HepG2 (cell line): ENCODE measurements around the gene RPRD2. TPM values are rescaled to one million over a fixed set of nuclear protein-coding genes. Genes with fewer than 3 reads are reported as not detected.

Experiments
- CEBPG ChIP-seq: IDR thresholded peaks from 2 replicates; pipeline ENCODE4 v1.6.1; 2016
- GPN1 ChIP-seq: sonication (generic); formaldehyde crosslinking; IDR thresholded peaks from 2 replicates; pipeline ENCODE4 v1.5.1; 2020; ENCODE audit warnings: missing genetic modification reagents, borderline replicate concordance
- HNRNPLL ChIP-seq: fragments of 200-400 bp; formaldehyde crosslinking; IDR thresholded peaks from 2 replicates; pipeline ENCODE4 v1.6.1; 2017; ENCODE audit warnings: mild to moderate bottlenecking, low read depth, low read length; ENCODE audit not compliant: poor library complexity, severe bottlenecking
- KLF6 ChIP-seq: IDR thresholded peaks from 2 replicates; pipeline ENCODE4 v1.8.0; 2016; ENCODE audit warnings: missing biosample characterization, missing genetic modification reagents
- TAF1 ChIP-seq: sonication (generic); formaldehyde crosslinking; IDR thresholded peaks from 2 replicates; pipeline ENCODE4 v1.4.0; 2020; ENCODE audit warnings: missing genetic modification reagents
- ZNF510 ChIP-seq: sonication (generic); formaldehyde crosslinking; IDR thresholded peaks from 2 replicates; pipeline ENCODE4 v1.4.0; 2020; ENCODE audit warnings: low read depth, mild to moderate bottlenecking, missing genetic modification reagents
- ZNF768 ChIP-seq: sonication (generic); formaldehyde crosslinking; IDR thresholded peaks from 2 replicates; pipeline ENCODE4 v1.4.0; 2020; ENCODE audit warnings: missing genetic modification reagents
- polyA plus RNA-seq, 8 experiments: library from polyadenylated mRNA; depleted of rRNA in 3 of 8; stranded (reverse) in 7 of 8; unstranded in 1 of 8; fragments of >200 nt; fragmentation: Illumina TruSeq in 4 of 8; extraction: Trizol in 4 of 8; gene quantifications; 2 replicates each; pipeline versions ENCODE4 v1.2.1 to v1.2.3, GENCODE V29; 2011 to 2016; ENCODE audit warnings: low read depth in 4 of 8, missing spikeins in 1 of 8, mixed read lengths in 1 of 8; ENCODE audit not compliant: insufficient read depth in 1 of 8
- total RNA-seq, 5 experiments: library from RNA; depleted of rRNA; stranded (reverse); fragments of >200 nt; fragmentation: Illumina TruSeq; extraction: Trizol; gene quantifications; 2 replicates each; pipeline ENCODE4 v1.2.3, GENCODE V29; 2016; ENCODE audit warnings: low read depth in 1 of 5
- TF ChIP-seq, protein P1 (sequence below): sonication (generic); formaldehyde crosslinking; IDR thresholded peaks from 2 replicates; pipeline ENCODE4 v1.4.0; 2020; ENCODE audit warnings: missing genetic modification reagents
- TF ChIP-seq, protein P2 (sequence below): sonication (generic); formaldehyde crosslinking; IDR thresholded peaks from 2 replicates; pipeline ENCODE4 v1.5.1; 2020; ENCODE audit warnings: mild to moderate bottlenecking, moderate library complexity, missing genetic modification reagents
- TF ChIP-seq, protein P3 (sequence below): fragments of 450-650 bp; IDR thresholded peaks from 2 replicates; pipeline ENCODE4 v1.6.1; 2017
- TF ChIP-seq, protein P4 (sequence below): sonication (generic); formaldehyde crosslinking; conservative IDR thresholded peaks from 2 replicates; pipeline ENCODE4 v1.8.0; 2022; ENCODE audit warnings: missing genetic modification reagents
- TF ChIP-seq, protein P5 (sequence below): IDR thresholded peaks from 2 replicates; pipeline ENCODE4 v1.6.1; 2012; ENCODE audit warnings: low read length, improper control_type of control experiment
- TF ChIP-seq, protein P6 (sequence below), 2 experiments: sonication (generic) in 1 of 2; formaldehyde crosslinking in 1 of 2; IDR thresholded peaks; 2 replicates each; pipeline versions ENCODE4 v1.4.0 to v1.6.1; 2016 to 2020; ENCODE audit warnings: borderline replicate concordance in 1 of 2, low read depth in 1 of 2, mild to moderate bottlenecking in 1 of 2, missing genetic modification reagents in 1 of 2

The RPRD2 gene
- total and polyA plus RNA-seq, 2 of the 13 experiments (the other 11 are each of a cell fraction or from before 2014, with no cell fraction given), result 8.0 to 8.9 TPM

DNA sequence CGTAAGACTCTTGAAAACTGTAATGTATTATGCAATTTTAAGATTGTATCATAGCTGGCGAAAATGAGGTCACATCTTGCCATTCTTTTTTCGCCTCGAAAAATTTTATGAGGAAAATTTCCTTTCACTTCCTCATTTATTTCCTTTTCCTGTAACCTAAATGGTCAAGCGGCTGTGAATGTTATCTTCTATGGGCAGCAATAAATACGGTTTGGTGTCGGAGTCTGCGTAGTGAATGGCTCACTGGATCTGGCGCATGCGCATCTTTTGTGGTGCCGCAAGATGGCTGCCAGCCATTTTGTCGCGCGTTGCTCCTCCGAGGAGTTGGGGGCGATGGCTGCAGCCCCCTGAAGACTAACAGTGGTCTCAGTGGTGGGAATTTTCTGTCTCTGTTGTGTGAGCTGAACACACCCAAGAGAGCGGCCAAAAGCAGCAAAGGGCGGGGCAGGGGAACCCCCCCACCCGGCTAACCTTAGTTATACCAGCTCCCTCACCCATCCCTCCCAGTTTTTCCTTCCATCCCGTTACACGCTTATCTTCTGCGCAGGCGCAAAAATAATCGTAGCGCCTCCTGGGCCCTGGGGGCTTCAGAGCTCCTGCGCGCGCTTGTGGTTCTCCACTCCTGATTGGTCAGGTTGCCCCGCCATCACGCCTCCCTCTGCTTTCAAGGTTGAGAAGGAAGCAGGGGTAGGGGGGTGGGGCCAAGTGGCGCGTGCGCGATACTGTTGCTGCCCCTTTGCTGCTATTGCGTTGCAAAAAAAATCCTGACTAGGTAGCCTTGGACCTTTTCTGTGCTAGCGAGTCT, at the start of gene RPRD2 (continued):
- TF ChIP-seq, protein P1, sequence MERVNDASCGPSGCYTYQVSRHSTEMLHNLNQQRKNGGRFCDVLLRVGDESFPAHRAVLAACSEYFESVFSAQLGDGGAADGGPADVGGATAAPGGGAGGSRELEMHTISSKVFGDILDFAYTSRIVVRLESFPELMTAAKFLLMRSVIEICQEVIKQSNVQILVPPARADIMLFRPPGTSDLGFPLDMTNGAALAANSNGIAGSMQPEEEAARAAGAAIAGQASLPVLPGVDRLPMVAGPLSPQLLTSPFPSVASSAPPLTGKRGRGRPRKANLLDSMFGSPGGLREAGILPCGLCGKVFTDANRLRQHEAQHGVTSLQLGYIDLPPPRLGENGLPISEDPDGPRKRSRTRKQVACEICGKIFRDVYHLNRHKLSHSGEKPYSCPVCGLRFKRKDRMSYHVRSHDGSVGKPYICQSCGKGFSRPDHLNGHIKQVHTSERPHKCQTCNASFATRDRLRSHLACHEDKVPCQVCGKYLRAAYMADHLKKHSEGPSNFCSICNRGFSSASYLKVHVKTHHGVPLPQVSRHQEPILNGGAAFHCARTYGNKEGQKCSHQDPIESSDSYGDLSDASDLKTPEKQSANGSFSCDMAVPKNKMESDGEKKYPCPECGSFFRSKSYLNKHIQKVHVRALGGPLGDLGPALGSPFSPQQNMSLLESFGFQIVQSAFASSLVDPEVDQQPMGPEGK, result peak; percentile 85
- TF ChIP-seq, protein P2, sequence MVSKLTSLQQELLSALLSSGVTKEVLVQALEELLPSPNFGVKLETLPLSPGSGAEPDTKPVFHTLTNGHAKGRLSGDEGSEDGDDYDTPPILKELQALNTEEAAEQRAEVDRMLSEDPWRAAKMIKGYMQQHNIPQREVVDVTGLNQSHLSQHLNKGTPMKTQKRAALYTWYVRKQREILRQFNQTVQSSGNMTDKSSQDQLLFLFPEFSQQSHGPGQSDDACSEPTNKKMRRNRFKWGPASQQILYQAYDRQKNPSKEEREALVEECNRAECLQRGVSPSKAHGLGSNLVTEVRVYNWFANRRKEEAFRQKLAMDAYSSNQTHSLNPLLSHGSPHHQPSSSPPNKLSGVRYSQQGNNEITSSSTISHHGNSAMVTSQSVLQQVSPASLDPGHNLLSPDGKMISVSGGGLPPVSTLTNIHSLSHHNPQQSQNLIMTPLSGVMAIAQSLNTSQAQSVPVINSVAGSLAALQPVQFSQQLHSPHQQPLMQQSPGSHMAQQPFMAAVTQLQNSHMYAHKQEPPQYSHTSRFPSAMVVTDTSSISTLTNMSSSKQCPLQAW (CRISPR knock-in tag), result peak; percentile 60
- TF ChIP-seq, protein P3, sequence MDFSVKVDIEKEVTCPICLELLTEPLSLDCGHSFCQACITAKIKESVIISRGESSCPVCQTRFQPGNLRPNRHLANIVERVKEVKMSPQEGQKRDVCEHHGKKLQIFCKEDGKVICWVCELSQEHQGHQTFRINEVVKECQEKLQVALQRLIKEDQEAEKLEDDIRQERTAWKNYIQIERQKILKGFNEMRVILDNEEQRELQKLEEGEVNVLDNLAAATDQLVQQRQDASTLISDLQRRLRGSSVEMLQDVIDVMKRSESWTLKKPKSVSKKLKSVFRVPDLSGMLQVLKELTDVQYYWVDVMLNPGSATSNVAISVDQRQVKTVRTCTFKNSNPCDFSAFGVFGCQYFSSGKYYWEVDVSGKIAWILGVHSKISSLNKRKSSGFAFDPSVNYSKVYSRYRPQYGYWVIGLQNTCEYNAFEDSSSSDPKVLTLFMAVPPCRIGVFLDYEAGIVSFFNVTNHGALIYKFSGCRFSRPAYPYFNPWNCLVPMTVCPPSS, result no peak
- peak; percentile 44 for TF ChIP-seq HNRNPLL
- TF ChIP-seq, protein P4, sequence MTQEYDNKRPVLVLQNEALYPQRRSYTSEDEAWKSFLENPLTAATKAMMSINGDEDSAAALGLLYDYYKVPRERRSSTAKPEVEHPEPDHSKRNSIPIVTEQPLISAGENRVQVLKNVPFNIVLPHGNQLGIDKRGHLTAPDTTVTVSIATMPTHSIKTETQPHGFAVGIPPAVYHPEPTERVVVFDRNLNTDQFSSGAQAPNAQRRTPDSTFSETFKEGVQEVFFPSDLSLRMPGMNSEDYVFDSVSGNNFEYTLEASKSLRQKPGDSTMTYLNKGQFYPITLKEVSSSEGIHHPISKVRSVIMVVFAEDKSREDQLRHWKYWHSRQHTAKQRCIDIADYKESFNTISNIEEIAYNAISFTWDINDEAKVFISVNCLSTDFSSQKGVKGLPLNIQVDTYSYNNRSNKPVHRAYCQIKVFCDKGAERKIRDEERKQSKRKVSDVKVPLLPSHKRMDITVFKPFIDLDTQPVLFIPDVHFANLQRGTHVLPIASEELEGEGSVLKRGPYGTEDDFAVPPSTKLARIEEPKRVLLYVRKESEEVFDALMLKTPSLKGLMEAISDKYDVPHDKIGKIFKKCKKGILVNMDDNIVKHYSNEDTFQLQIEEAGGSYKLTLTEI, result no peak
- TF ChIP-seq KLF6 (CRISPR knock-in tag), result no peak
- no peak for TF ChIP-seq ZNF768 (CRISPR knock-in tag)
- TF ChIP-seq, protein P5, sequence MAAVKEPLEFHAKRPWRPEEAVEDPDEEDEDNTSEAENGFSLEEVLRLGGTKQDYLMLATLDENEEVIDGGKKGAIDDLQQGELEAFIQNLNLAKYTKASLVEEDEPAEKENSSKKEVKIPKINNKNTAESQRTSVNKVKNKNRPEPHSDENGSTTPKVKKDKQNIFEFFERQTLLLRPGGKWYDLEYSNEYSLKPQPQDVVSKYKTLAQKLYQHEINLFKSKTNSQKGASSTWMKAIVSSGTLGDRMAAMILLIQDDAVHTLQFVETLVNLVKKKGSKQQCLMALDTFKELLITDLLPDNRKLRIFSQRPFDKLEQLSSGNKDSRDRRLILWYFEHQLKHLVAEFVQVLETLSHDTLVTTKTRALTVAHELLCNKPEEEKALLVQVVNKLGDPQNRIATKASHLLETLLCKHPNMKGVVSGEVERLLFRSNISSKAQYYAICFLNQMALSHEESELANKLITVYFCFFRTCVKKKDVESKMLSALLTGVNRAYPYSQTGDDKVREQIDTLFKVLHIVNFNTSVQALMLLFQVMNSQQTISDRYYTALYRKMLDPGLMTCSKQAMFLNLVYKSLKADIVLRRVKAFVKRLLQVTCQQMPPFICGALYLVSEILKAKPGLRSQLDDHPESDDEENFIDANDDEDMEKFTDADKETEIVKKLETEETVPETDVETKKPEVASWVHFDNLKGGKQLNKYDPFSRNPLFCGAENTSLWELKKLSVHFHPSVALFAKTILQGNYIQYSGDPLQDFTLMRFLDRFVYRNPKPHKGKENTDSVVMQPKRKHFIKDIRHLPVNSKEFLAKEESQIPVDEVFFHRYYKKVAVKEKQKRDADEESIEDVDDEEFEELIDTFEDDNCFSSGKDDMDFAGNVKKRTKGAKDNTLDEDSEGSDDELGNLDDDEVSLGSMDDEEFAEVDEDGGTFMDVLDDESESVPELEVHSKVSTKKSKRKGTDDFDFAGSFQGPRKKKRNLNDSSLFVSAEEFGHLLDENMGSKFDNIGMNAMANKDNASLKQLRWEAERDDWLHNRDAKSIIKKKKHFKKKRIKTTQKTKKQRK, result no peak
- TF ChIP-seq CEBPG (CRISPR knock-in tag), result peak; percentile 59
- TF ChIP-seq, protein P6, sequence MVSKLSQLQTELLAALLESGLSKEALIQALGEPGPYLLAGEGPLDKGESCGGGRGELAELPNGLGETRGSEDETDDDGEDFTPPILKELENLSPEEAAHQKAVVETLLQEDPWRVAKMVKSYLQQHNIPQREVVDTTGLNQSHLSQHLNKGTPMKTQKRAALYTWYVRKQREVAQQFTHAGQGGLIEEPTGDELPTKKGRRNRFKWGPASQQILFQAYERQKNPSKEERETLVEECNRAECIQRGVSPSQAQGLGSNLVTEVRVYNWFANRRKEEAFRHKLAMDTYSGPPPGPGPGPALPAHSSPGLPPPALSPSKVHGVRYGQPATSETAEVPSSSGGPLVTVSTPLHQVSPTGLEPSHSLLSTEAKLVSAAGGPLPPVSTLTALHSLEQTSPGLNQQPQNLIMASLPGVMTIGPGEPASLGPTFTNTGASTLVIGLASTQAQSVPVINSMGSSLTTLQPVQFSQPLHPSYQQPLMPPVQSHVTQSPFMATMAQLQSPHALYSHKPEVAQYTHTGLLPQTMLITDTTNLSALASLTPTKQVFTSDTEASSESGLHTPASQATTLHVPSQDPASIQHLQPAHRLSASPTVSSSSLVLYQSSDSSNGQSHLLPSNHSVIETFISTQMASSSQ (IDR thresholded peaks at IDR 0.05; ENCODE audit: low read depth), result no peak
- TF ChIP-seq, protein P6 (CRISPR knock-in tag; IDR thresholded peaks at IDR 0.05; ENCODE audit: borderline replicate concordance), result 0 out of 2 replicates have a peak, but pooled peaks have one; percentile 15
- TF ChIP-seq GPN1, result no peak
- no peak for TF ChIP-seq ZNF510 (CRISPR knock-in tag)
- peak; percentile 97 for TF ChIP-seq TAF1
